GM19043 (cell line): ENCODE data around the gene CORO6.

Experiments
- ATAC-seq: cut with Tn5 transposase; IDR thresholded peaks from one replicate; pipeline ENCODE4 v1.9.1; 2021; ENCODE audit warnings: low read depth; ENCODE audit not compliant: unreplicated experiment

Gene CORO6

DNA sequence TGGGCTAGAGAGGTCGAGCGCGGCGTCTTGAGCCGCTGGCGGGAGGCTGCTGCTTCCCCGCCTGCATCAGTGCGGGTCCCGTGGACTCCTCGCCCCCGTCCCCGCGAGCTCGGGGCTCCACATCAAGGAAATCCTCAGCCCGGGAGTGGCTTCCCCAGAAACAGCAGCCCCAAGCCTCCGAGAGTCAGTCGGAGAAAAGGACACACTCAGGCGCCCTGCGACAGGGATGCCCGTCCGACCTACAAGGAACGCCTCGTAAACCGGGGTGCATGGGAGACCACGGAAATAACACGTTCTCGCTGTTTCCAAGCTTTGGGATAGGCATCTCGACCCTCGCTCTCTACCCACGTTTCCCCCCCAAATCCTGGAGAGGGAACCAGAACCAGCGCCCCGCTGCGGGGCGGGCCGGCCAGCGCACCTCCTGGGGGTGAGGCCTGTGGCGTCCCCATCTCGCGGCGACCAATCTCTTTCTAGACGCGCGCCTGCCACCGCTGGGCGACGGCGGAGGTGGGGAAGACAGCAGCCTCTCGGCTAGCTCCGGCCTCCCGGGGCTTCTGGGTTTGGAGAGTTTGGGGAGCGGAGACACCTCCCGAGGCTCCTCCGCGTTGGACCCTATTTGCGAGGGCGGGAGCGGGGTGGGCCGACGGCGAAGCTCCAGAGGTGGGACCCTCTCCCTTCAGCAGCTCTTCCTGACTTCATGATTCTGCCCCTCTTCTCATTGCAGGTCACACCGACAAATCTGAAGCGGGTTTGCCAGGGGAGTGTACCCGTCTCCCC, 55.0 kb downstream of the CORO6 start:
- ATAC-seq: no peak

DNA sequence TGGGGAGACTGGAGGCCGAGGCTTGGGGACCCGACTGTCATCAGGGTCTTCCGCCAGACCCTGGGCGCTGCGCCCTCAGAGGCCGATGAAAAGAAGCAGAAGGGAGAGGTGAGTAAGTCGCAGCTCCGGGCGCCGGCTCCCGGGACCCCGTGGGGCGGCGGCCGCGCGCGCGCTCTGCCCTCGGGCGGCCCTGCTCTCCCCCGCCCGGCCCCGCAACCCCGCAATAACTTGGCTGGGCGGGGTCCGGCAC, 55.5 kb downstream of the CORO6 start:
- ATAC-seq: no peak

DNA sequence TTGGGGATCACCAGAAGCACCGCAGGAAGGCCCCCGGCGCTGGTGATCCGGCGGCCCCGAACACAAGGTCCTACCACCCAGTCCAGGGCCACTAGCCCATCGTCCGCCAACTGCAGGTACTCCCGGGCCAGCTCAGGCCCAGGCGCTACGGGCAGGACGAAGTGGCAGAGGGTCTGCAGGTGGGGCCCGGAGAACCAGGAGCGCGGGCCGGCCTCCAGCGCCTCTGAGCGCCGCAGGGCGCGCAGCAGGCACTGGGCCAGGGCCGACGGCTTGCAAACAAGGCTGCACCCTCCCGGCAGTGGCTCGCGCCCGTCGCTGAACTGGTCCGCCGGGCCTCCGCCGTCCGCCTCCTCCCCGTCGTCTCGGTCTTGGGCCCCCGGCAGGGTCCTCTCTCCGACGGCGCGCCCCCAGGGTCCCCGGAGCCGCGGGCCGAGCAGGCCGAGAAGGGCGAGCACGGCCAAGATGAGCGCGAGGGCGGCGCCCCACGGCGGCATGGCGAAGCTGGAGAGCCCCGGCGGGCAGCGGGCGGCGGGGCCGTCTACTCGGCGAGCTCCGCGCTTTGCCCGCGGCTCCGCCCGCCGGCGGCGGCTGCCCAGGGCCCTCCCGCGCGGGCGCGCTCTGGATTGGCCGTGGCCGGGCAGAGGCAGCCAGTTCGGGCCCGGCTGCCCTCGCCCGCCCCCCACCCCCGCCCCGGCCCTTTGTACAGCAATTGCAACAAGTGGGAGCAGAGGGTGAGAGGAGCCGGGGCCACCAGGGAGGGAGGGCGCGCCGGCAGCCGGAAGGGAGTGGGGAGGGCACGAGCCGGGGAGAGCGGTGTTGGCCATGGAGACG, 56.0 kb downstream of the CORO6 start, which contains the start of gene ABHD15:
ABHD15 (minus strand) TSS at position 565 of the 831 bp plus-strand sequence; CDS start at position 494, 71 bp downstream.
- no peak for ATAC-seq

- ATAC-seq: no peak
Observed at GRCh38 chr17:29565643-29566472, 56.9 kb downstream of the CORO6 start.
